ENCODE data around the gene SMIM36.
"Not testable (repeated sequence)": the region's sequence is repeated elsewhere in the genome, so short reads cannot be mapped to it uniquely, and the experiment has no call there.

SMIM36 gene

DNA sequence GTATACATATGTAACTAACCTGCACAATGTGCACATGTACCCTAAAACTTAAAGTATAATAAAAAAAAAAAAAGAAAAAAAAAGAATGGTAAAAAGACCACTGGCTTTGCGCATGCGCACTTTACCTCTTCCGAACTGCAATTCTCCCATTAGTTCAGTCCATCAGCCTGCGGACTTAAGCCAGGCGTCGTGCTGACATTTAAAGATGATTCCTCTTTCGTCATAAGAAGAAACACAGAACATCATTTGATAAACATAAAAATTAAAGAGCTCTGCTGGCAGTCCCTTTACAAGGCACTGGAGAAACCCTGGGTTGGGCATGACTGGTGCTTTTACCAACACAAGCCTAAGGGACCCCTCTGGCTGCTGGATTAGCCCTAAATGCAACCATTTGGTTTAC lies 3.6 kb downstream of the SMIM36 start:
- DNase-seq (ENCODE audit: low read depth in 2 of 2) = not testable (repeated sequence)

DNA sequence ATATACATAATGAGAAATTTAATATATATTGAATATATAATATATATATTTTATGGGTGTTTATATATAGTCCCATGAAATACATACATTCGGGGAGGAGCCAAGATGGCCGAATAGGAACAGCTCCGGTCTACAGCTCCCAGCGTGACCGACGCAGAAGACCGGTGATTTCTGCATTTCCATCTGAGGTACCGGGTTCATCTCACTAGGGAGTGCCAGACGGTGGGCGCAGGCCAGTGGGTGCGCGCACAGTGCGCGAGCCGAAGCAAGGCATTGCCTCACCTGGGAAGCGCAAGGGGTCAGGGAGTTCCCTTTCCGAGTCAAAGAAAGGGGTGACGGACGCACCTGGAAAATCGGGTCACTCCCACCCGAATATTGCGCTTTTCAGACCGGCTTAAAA lies 9.6 kb downstream of the SMIM36 start:
- not testable (repeated sequence) for DNase-seq (ENCODE audit: low read depth in 2 of 2)

DNA sequence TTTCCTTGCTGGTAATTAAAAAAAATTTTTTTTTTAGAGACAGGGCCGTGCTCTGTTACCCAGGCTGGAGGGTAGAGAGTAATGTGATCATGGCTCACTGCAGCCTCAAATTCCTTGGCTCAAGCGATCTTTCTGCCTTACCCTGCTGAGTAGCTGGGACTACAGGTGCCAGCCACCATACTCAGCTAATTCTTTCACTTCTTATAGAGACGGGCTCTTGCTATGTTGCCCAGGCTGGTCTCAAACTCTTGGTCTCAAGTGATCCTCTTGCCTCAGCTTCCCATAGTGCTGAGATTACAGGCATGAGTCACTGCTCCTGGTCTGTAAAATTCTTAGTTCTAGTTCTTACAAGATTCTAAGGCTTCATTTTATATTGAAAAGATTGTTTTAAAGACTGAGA lies 11.1 kb downstream of the SMIM36 start:
- no peak for DNase-seq (ENCODE audit: low read depth in 2 of 2)

DNA sequence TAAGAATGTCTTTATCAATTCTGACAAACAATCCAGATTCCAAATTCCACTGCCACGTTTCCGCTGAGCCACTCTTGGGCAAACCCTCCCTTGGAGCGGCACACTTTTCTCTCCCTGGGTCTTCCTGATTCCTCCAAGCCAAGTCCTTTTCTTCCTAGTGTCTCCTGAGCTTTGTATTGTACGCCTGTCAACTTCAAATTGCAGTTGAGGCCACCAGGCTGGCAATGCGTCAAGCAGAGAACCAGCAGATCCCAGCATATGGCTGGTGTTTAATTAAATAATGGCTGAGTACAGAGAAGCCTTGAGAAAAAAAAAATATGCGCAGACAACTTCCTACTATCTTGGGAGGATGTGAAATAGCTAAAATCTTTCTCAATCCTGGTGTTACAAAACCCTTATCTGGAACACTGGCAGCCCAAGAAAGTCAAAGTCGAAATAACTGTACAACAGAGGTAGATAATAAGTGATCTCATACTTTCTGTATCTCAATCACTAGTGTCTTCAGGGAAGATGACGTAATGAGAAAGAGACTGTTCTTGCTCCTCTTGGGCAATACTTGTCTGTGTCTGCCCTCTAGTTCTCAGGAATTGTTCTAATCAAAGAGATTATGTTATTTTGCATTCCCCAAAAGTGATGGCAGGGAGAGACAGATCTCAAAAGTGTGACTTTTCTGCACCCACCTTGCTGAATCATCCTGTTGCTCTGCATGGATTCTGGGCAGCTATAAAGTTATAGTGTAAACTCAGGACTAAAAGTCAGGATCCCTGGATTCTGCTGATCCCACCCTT lies 15.0 kb downstream of the SMIM36 start:
- peak; percentile 20 for DNase-seq (ENCODE audit: low read depth in 2 of 2)

DNA sequence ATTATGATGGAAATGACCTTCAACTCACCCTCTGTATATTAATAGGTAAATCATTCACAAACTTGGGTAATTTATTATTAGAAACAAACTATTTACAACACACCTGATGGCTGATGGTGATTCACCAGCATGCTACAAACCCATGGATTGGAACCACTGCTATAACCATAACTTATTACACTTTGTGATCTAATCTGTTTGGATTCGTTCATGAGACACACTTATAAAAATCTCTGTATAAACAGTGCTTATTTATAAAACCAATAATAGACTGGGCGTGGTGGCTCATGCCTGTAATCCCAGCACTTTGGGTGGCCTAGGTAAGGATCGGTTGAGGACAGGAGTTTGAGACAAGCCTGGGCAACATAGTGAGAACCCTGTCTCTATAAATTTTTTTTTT lies 16.0 kb downstream of the SMIM36 start:
- DNase-seq (ENCODE audit: low read depth in 2 of 2) = no peak

DNA sequence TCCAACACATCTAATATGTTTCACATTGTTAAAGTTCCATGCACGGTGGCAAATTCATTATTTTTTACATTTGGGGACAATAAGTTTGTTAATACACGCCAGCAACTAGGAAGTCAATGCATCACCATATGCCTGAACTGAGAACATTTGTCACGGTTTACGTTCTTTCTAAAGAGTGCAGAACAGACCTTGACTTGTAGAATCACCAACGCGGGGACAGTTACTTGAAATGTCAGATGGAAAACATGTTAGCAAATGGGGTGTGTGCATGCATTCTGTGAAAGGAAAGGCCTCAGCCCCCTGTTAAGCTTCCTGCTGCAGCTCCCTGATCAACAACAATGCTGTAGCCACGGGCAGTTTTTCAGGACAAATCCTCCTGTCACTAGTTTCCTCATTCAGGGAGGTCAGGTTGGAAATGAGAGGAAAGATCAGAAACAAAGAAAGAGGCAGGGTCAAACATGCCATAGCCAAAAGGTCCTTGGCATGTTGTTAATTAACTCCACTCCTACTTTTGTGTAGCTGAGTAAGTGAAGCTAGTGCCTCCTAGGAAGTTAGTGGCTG lies 18.4 kb downstream of the SMIM36 start:
- DNase-seq (ENCODE audit: low read depth in 2 of 2) = no peak

DNA sequence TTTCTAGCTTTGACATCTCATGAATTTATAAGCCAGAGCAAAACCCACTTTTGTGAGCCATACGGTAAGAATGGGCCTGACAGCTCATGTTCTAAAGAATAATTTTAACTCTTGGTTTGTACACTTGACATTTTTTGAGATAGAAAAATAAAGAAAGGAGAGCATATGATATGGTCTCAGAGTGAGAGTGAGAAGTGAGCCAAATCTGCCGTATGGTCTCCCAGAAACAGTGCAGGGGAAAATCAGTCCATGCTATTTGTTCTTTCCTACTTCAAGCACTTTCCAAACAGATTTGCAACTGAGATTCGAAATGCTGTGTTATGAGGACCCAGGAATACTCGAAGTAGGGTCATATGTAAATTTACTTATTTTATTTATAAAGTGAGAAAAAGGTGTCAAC lies 20.9 kb downstream of the SMIM36 start:
- DNase-seq (ENCODE audit: low read depth in 2 of 2) = no peak

DNA sequence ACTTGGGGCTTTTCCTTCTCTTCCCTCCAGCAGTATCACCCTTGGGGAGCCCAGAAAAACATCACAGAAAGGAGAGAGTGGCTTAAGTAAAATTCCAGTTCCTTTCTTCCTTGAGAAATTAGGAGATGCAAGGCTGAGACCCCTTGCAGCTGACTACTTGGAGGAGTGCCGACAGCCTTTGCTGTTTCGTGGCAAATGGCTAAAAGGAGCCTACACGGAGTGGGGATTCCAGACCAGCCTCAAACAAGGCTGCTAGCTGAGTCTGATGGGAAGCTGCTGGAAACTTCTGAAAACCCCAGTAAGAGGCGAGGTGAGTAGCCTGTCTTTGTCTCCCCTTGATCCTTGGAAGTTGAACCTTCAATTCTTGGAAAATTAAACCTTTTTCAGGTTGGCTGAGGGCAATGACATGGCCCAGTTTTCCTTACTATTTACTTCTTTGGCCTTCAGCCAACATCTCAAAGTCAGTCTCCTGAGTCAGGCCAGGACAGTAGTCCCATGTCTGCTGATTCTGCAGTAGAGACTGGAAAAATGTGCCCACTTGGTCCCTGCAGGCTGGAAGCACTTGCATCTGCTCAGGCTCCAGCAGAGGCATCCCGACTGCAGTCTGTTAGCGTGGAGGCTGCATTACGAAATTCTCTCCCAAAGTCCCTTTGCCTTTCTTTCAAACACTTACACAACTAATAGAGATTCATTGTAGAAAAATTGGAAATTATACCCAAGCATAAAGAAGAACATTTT lies 23.4 kb downstream of the SMIM36 start:
- no peak for DNase-seq (ENCODE audit: low read depth in 2 of 2)

DNA sequence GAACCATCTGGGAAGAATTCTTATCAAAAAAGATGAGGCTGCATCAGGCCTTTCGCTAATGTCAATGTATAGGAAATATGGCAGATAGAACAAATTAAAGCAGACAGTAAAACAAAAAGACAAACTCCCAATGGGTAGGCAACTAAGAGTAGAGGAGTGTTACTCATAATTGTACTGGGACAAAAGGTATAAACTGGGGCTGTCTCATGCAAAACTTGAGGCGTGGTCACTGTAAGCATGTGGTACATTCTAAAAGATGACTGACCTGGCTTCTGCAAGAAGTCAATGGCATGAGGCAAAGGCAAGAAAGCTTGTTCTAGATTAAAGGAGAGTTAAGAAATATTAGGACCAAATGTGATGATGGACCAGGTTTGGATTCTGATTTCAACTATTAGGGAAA lies 26.7 kb downstream of the SMIM36 start:
- DNase-seq (ENCODE audit: low read depth in 2 of 2) = no peak

DNA sequence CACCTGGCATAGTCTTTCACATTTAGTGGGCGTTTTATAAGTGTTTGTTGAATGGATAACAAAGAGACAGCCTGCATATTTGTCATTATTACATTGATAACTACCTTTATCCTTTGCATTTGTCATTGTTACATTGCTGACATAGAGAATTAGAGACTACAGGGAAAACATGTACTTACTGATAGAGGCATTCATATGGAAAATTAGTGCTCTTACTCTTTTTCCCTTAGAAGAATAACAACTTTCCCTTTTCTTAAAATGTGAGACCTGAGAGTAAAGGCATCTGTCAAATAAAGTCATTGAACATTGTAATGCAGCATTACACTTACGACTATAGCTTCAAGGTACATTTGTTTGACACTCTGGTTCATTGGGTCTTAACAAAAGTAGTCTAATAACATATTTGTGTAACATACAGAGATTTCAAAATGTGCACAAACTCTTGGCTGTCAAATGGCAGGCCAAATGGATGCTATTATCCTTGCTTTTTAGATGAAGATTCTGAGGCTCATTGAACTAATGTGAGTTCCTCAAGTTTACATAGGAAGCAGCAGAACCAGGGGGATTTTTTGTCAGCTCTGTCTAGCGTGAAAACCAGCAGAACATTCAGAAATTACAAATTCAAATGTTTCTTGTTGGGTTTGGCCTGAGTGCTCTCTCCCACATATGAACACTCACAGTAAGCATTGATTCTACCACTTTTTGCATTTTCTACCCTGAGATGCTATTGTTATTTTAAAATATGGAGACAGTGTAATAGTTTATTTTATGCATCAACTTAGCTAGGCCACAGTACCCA lies 28.5 kb downstream of the SMIM36 start:
- DNase-seq (ENCODE audit: low read depth in 2 of 2) = no peak

DNA sequence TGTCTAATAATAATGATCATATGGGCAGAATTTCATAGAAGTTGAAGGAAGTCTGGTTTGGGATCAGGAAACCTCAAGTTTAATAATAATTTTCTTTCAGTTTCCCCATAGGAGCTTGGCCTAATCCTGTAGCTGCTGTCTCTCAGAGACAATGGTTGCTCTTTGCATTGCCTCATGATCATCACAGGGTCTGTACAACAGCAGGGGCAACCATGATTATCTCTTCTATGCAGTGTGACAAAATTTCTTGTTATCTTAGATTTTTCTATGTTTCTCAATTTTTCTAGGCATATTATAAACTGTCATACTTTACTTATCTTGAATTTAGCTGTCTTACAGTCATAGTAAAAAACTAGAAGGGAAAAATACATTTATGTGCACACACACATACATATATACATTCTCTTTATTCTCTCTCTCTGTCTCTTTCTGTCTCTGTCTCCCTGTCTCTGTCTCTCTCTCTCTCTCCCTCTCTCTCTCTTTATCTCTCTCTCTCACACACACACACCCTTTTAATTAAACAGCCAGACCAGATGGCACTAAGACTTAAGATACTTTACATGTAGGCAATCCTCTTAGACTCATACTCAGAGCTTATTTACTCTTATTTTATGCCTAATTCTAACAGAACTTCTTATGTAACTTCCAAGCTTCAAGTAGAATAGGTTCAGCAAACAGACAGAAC lies 30.5 kb downstream of the SMIM36 start:
- no peak for DNase-seq (ENCODE audit: low read depth in 2 of 2)

DNA sequence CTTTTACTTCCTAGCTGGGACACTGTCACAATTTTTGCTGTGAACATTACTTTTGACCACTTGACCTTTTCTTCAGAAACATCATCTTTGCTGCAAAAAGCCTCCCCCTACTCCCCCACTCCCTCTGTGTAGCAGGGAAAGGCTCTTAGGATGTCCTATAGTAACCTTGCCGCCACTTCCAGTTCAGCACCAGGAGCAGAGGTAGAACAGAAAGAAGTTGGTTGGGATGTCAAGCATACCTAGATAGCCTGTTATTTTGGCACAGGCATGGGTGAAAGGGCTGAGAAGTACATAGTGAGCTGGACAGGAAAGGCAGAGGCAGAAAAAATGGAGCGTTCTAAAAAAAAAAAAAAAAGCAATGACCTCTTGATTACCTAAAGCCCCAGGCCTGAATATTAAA lies 31.3 kb downstream of the SMIM36 start:
- no peak for DNase-seq (ENCODE audit: low read depth in 2 of 2)

DNA sequence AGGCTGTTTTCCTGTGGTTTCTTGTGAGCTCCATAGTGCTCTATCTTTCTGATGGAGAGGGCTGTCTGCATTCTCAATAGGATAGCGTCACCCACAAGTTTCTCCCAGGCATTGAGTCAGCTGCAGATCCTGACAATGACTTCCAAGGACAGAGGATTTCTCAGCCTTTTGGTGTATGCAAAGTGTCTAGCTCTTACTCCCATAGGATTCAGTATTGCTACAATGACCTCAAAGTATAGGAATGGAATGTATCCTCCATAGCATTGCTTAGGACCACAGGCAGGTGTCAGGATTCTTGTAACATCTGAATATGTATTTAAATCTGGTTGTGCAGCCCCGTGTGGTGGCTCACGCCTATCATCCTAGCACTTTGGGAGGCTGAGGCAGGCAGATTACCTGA lies 32.3 kb downstream of the SMIM36 start:
- no peak for DNase-seq (ENCODE audit: low read depth in 2 of 2)

DNA sequence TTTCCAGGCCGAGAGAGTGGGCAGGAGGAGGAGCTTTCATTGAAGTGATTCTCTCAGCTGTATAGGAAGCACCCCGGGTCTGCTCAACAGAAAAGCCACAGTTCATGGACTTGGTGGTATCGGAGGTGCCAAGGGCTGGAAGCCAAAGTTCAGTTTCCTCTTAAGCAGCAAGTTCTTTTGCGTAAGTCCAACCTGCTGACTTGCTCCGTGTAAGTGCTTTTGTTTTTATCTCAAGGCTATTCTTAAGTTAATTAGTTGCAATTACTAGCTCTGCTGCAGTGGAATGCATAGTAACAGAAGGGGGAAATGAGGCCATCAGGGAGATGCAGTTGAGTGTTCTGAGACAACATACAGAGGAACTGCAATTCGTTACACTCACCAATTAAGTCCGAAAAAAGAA lies 44.6 kb downstream of the SMIM36 start:
- no peak for DNase-seq (ENCODE audit: low read depth in 2 of 2)

DNA sequence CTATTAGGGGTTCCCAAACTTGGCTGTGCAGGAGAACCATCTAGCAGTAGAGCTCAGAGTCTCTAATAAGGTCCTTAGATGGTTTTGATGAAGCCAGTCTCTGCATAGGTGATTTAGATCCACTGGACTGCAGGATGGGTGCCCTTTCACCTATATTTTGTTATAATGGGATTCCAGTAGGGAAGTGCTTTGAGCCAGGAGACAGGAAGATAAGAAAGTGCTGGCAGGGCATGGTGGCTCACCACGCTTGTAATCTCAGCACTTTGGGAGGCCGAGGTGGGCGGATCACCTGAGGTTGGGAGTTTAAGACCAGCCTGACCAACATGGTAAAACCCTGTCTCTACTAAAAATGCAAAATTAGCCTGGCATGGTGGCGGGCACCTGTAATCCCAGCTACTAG lies 45.5 kb downstream of the SMIM36 start:
- DNase-seq (ENCODE audit: low read depth in 2 of 2) = not testable (repeated sequence)

DNA sequence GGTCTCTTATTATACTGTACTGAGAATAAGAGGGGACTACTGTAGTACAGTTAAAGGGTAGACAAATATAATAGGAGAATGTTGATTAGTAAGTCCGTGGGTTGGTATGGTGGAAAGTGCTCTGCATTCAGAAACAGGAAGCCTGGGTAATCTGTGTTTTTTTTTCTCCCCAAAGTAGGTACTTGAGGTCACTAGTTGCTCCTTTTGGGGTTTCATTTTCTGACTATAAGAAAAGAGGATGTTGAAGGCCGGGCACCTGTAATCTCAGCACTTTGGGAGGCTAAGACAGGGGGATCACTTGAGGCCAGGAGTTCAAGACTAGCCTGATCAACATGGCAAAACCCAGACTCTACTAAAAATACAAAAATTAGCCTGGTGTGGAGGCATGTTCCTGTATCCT lies 47.7 kb downstream of the SMIM36 start:
- no peak for DNase-seq (ENCODE audit: low read depth in 2 of 2)

DNA sequence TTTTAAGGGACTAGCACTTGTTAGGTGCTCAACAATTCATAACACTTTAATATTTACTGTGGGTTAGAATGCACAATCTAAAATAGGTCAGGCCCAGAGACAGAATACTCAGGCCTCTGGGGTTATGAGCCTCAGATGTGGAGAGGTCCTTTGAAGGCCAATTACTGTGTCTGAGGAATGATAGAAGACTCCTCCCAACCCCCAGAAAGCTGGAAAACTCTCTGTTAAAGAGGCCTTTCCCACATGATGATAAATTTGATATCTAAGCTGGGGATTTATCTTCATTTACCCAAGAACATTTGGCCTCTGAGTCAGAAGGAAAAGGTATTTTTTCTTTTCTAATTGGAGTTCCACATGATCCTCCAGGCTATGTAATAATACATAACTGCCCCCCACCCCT lies 48.5 kb downstream of the SMIM36 start:
- no peak for DNase-seq (ENCODE audit: low read depth in 2 of 2)

DNA sequence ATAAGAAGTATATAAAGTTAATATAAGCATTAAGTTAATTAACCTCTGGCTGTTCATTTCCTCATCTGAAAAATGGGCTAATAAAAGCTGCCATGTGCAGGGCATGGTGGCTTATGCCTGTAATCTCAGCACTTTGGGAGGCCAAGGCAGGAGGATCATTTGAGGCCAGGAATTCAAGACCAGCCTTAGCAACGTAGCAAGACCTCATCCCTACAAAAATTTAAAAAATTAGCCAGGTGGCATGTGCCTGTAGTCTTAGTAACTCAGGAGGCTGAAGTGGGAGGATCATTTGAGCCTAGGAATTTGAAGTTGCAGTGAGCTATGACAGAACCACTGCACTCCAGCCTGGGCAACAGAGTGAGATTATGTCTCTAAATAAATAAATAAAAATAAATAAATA lies 49.0 kb downstream of the SMIM36 start:
- DNase-seq (ENCODE audit: low read depth in 2 of 2) = no peak

DNA sequence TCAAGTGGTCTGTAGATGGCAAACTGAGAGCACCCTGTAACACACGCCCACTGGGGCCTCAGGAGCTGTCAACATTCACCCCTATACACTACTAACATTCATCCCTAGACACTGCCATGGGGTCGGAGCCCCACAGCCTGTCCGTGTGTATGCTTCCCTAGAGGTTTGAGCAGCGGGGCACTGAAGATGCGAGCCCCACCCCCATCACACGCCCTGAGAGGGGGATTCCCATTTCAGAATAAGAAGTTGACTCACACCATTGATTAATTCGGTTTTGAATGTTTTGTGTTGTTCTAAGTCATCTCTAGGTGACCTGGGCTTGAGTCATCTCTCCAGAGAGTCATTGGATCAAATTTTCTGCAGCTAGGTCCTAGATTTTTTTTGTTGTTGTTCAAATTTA lies 52.3 kb downstream of the SMIM36 start:
- DNase-seq (ENCODE audit: low read depth in 2 of 2) = no peak

DNA sequence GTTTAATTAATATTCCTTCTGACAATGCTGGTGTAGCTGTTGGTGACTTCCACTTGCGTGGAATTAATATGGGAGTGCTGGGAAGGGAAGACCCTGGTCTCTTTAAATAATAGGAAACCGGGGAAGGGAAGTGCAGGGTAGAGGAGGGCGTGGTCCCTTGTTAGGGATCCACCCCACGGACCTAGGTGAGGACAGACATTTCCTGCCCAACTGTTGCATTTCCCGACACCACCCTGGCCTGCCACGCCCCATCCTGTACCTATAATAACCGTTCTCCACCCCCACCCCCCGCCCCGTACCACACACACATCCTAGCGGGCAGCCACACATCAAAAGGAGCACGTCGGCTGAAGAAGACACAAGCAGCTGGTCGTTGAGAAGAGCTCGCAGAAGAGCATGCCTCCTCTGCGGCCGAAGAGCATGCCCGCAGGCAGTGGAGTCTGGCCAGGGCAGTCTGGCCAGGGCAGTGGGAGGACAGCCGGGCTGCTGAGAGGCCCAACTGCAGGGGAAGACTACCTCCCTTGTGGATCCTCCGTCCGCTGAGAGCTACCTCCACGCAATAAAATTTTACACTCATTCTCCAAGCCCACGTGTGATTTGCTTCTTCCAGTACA lies 52.9 kb downstream of the SMIM36 start:
- DNase-seq (ENCODE audit: low read depth in 2 of 2) = no peak

Measured in fibroblast of skin of left quadriceps (primary cell).